Osteoblast (primary cell): ENCODE measurements around the gene CMIP. TPM values are rescaled to one million over a fixed set of nuclear protein-coding genes. Genes with fewer than 3 reads are reported as not detected.

Experiments
- DNase-seq: peaks from one replicate; pipeline ENCODE4 v3.0.0; 2011; ENCODE audit warnings: low spot score, mixed read lengths; ENCODE audit not compliant: insufficient read length; ENCODE audit errors: missing footprints
- H2AFZ ChIP-seq: 2 replicates; pipeline ENCODE4 v1.6.0; 2011; ENCODE audit warnings: mild to moderate bottlenecking, low read length
- H3K27ac ChIP-seq: 2 replicates; pipeline ENCODE4 v1.5.1; 2011; ENCODE audit warnings: mild to moderate bottlenecking, low read depth, low read length, moderate library complexity
- H3K27me3 ChIP-seq: 2 replicates; pipeline ENCODE4 v1.6.0; 2012; ENCODE audit warnings: mild to moderate bottlenecking, control low read depth, inconsistent platforms, low read length, moderate library complexity; ENCODE audit not compliant: insufficient read depth
- H3K36me3 ChIP-seq: 2 replicates; pipeline ENCODE4 v1.5.1; 2011; ENCODE audit warnings: mild to moderate bottlenecking, low read length, control low read depth, moderate library complexity; ENCODE audit not compliant: insufficient read depth
- H3K4me1 ChIP-seq: 2 replicates; pipeline ENCODE4 v1.5.1; 2011; ENCODE audit warnings: mild to moderate bottlenecking, low read length, control low read depth, moderate library complexity; ENCODE audit not compliant: insufficient read depth
- H3K4me2 ChIP-seq: 2 replicates; pipeline ENCODE4 v1.6.0; 2011; ENCODE audit warnings: mild to moderate bottlenecking, low read length; ENCODE audit not compliant: insufficient read depth
- H3K4me3 ChIP-seq: fragments of 200-600 bp; sonication (generic); 3 replicates; pipeline ENCODE4 v1.5.1; 2012; ENCODE audit warnings: mild to moderate bottlenecking, low read length, inconsistent platforms; ENCODE audit not compliant: insufficient read depth
- H3K79me2 ChIP-seq: 2 replicates; pipeline ENCODE4 v1.6.0; 2012; ENCODE audit warnings: mild to moderate bottlenecking, low read length, control low read depth, inconsistent platforms; ENCODE audit not compliant: insufficient read depth
- H3K9me3 ChIP-seq: 2 replicates; pipeline ENCODE4 v1.5.1; 2011; ENCODE audit warnings: low read depth, low read length, control low read depth
- H4K20me1 ChIP-seq: 2 replicates; pipeline ENCODE4 v1.6.0; 2012; ENCODE audit warnings: mild to moderate bottlenecking, low read length, control low read depth; ENCODE audit not compliant: insufficient read depth
- CTCF ChIP-seq: IDR thresholded peaks from 2 replicates; pipeline ENCODE4 v1.5.1; 2011; ENCODE audit warnings: mild to moderate bottlenecking, low read depth, low read length, moderate library complexity; ENCODE audit errors: extremely low read depth
- total RNA-seq: library from RNA; depleted of rRNA; stranded (reverse); fragments of >200 nt; gene quantifications from 2 replicates; pipeline ENCODE4 v1.2.3, GENCODE V29; 2012

The CMIP gene
- total RNA-seq, 1 donor, result 8.3 TPM

DNA sequence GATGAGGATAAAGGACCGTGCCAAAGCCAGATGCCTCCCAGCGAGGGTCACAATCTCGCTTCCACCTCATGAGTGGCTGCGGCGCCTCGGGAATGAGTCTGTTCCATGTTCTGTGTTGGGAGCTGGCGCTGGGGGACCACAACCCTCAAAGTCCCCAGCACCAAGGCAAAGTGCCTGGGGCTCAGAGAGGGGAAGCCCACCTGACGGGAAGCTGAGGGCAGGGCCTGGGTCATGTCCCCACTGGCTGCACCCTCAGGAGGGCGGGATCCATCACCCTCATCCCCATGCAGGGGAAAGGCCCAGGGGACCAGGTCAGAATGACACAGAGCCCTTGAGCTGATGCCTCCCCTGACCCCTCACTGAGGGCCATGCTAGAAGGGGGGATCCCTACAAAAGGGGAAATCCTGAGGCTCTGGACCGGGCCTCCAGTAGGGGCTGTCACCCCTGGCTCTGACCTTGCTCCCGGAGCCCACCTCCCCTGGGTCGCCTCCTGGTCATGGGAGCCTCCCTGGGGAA, 183.2 kb downstream of the CMIP start:
- Histone ChIP-seq H3K36me3 (no peaks in the 10 kb centered on the region), H3K4me1 (peaks cover 22% of the 10 kb centered on the region), H3K79me2 (no peaks in the 10 kb centered on the region), H3K4me3 (no peak overlapping the region), H3K27ac (no peak overlapping the region), H3K4me2 (no peak overlapping the region), H2AFZ (no peak overlapping the region), H4K20me1 (peaks cover 34% of the 10 kb centered on the region), H3K27me3 (no peaks in the 10 kb centered on the region), H3K9me3 (no peaks in the 10 kb centered on the region)
- DNase-seq, result no peak
- no peak for TF ChIP-seq CTCF

GRCh38 chr16:81629034-81629802, 184.6 kb downstream of the CMIP start:
- H3K4me1 ChIP-seq, result peaks cover 31% of the 10 kb centered on the region
- no peaks in the 10 kb centered on the region for H3K27me3 ChIP-seq
- H3K4me2 ChIP-seq, result no peak overlapping the region
- no peak overlapping the region for H3K27ac ChIP-seq
- H3K4me3 ChIP-seq, result no peak overlapping the region
- H3K79me2 ChIP-seq, result no peaks in the 10 kb centered on the region
- no peaks in the 10 kb centered on the region for H3K36me3 ChIP-seq
- no peak for TF ChIP-seq CTCF
- H3K9me3 ChIP-seq, result no peaks in the 10 kb centered on the region
- DNase-seq, result peak; percentile 71
- H2AFZ ChIP-seq, result no peak overlapping the region
- H4K20me1 ChIP-seq, result peaks cover 39% of the 10 kb centered on the region

DNA sequence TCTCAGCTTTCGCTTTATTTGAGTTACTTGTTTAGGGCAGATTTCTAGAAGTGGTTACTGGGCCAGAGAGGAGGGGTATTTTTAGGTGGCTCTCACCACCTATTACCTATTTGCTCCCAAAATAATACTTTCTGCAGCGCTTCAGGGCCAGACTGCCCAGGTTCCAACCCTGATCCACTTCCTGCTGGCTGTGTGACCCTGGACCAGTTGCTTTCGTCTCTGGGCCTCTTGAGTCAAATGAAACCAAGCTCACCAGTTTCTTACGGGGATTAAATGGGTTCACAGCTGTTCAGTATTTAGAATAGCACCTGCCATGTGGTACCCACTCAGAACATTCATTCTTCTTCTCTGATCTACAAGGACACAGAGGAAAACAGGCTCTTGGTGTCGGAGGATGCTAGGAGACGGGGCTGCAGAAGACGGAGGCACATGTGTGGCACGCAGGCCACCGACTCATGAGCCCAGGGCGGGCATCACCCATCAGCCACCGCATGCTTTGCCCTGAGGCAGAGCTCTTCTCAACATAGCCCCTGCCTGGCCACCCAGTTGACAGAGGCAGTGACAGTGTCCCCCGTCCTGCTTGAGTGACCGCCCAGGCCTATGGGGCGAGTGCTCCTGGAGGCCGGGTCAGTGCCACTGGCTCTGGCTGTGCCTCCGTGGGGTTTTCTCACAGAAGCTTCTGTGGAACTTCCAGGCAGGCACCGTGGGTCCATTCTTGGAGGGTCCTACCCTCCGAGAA, 185.5 kb downstream of the CMIP start:
- H3K27ac ChIP-seq, result no peak overlapping the region
- H2AFZ ChIP-seq, result no peak overlapping the region
- H3K4me1 ChIP-seq, result peaks cover 27% of the 10 kb centered on the region
- no peaks in the 10 kb centered on the region for H3K9me3 ChIP-seq
- no peak overlapping the region for H3K4me3 ChIP-seq
- H3K79me2 ChIP-seq, result no peaks in the 10 kb centered on the region
- peak; percentile 1 for DNase-seq
- no peak overlapping the region for H3K4me2 ChIP-seq
- no peaks in the 10 kb centered on the region for H3K36me3 ChIP-seq
- peaks cover 33% of the 10 kb centered on the region for H4K20me1 ChIP-seq
- no peak for TF ChIP-seq CTCF
- no peaks in the 10 kb centered on the region for H3K27me3 ChIP-seq

GRCh38 chr16:81630635-81631031, 186.0 kb downstream of the CMIP start:
- H3K27me3 ChIP-seq, result no peaks in the 10 kb centered on the region
- H3K9me3 ChIP-seq, result no peaks in the 10 kb centered on the region
- peaks cover 28% of the 10 kb centered on the region for H4K20me1 ChIP-seq
- no peak for DNase-seq
- no peak overlapping the region for H3K4me3 ChIP-seq
- no peak overlapping the region for H2AFZ ChIP-seq
- H3K27ac ChIP-seq, result no peak overlapping the region
- H3K79me2 ChIP-seq, result no peaks in the 10 kb centered on the region
- H3K4me1 ChIP-seq, result peaks cover 22% of the 10 kb centered on the region
- TF ChIP-seq CTCF, result no peak
- no peak overlapping the region for H3K4me2 ChIP-seq
- no peaks in the 10 kb centered on the region for H3K36me3 ChIP-seq
